Kidney epithelial cell (primary cell): ENCODE results near the gene GRIA4. TPM values are rescaled to one million over a fixed set of nuclear protein-coding genes. Genes with fewer than 3 reads are reported as not detected.

ENCODE experiments used
- DNase-seq: peaks from one replicate; pipeline ENCODE4 v3.0.0-alpha.2; 2010; ENCODE audit warnings: low read depth
- H3K27me3 ChIP-seq: 2 replicates; pipeline ENCODE4 v1.6.0; 2011; ENCODE audit warnings: low read length; ENCODE audit not compliant: control insufficient read depth, insufficient read depth
- H3K36me3 ChIP-seq: 2 replicates; pipeline ENCODE4 v1.5.1; 2011; ENCODE audit warnings: low read length; ENCODE audit not compliant: control insufficient read depth, insufficient read depth
- H3K4me3 ChIP-seq: 2 replicates; pipeline ENCODE4 v1.5.1; 2011; ENCODE audit warnings: low read depth, mild to moderate bottlenecking, control low read depth, low read length
- CTCF ChIP-seq: IDR thresholded peaks from 2 replicates; pipeline ENCODE4 v1.5.1; 2011; ENCODE audit warnings: mild to moderate bottlenecking, moderate library complexity, low read length, control low read depth, inconsistent platforms; ENCODE audit not compliant: insufficient read depth, poor library complexity, severe bottlenecking
- total RNA-seq: library from RNA; depleted of rRNA; stranded (reverse); fragments of >200 nt; gene quantifications from 2 replicates; pipeline ENCODE4 v1.2.3, GENCODE V29; 2015

GRIA4 gene
- total RNA-seq, 1 donor from 2014 or later, result not detected

DNA sequence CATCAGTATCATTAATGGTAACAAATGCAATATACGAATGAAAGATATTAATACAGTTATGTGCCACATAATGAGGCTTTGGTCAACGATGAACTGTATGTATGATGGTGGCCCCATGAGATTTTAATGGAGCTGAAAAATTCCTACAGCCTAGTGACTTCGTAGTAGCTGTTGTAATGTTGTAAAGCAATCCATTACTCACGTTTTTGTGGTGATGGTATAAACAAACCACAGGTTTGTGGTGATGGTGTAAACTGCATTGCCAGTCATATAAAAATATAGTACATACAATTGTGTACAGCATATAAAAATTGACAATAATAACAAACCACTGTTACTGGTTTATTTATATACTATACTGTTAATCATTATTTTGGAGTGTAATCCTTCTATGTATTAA, 27.4 kb upstream of the GRIA4 start:
- TF ChIP-seq CTCF, result no peak
- DNase-seq, result no peak
- H3K27me3 ChIP-seq, result no peaks in the 10 kb centered on the region
- H3K4me3 ChIP-seq, result no peak overlapping the region
- H3K36me3 ChIP-seq, result no peaks in the 10 kb centered on the region

- peak; percentile 21 for DNase-seq
- H3K27me3 ChIP-seq, result no peaks in the 10 kb centered on the region
- no peaks in the 10 kb centered on the region for H3K36me3 ChIP-seq
- no peak for TF ChIP-seq CTCF
- no peak overlapping the region for H3K4me3 ChIP-seq
Measured at GRCh38 chr11:105588001-105588400, 21.9 kb upstream of the GRIA4 start.

- Histone ChIP-seq H3K36me3 (no peaks in the 10 kb centered on the region), H3K27me3 (no peaks in the 10 kb centered on the region), H3K4me3 (no peak overlapping the region)
- TF ChIP-seq CTCF, result no peak
- DNase-seq, result peak; percentile 21
Measured at GRCh38 chr11:105589346-105589745, 20.5 kb upstream of the GRIA4 start.

GRCh38 chr11:105592035-105592434, 17.8 kb upstream of the GRIA4 start:
- Histone ChIP-seq H3K36me3 (no peaks in the 10 kb centered on the region), H3K27me3 (no peaks in the 10 kb centered on the region), H3K4me3 (no peak overlapping the region)
- DNase-seq, result no peak
- TF ChIP-seq CTCF, result no peak

DNA sequence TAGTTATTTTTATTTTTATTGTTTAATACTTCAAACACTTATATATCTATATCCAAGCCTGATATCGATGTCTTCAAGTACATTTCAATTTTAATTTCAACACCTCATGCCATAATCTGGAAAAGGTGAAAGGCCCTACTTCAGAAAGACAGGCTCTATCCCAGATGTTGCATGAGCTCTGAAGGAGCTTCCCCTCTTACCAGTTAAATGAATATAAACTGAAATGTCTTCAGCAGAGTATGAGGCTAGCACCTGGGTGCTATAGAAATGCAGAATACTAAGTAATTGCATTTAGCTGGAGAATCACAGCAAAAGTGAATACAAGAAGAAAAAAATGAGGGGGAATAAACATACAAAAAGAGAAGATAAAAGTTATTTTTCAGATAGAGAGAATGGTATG, 11.5 kb upstream of the GRIA4 start:
- H3K36me3 ChIP-seq, result no peaks in the 10 kb centered on the region
- DNase-seq, result no peak
- H3K4me3 ChIP-seq, result no peak overlapping the region
- TF ChIP-seq CTCF, result no peak
- no peaks in the 10 kb centered on the region for H3K27me3 ChIP-seq

DNA sequence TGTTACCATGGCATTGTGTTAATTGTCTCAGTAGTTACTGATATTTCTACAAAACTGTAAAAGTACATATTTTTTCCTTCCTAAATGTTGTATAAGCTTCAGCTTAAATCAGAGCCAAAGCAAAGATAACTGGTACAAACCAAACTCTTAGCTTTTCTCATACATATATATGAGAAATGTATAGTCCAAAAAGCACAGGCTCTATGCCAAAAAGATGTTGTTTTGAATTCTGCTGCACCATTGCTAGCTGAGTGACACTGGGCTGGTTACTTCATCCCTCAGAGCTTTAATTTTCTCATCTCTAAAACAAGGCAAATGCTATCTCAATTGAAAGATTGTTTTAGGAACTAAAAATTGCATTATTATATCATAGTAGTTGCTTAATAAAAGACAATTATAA, 6.7 kb upstream of the GRIA4 start:
- TF ChIP-seq CTCF, result no peak
- H3K36me3 ChIP-seq, result no peaks in the 10 kb centered on the region
- H3K4me3 ChIP-seq, result no peak overlapping the region
- no peaks in the 10 kb centered on the region for H3K27me3 ChIP-seq
- DNase-seq, result no peak
